ENCODE results near the gene PRKAG2. TPM values are rescaled to one million over a fixed set of nuclear protein-coding genes. Genes with fewer than 3 reads are reported as not detected.

The PRKAG2 gene
- polyA plus RNA-seq, 1 of the 3 experiments (the other 2 are of a cell fraction): 51.6 TPM

- TF ChIP-seq REST (IDR thresholded peaks at IDR 0.05; ENCODE audit: low read depth, low read length) (no peak), SMC3 (IDR thresholded peaks at IDR 0.05; ENCODE audit: low read depth, low read length) (no peak), RFX5 (IDR thresholded peaks at IDR 0.05; ENCODE audit: low read length) (no peak), RCOR1 (IDR thresholded peaks at IDR 0.05; ENCODE audit: low read length) (no peak), USF2 (IDR thresholded peaks at IDR 0.05; ENCODE audit: borderline replicate concordance, low read depth, low read length) (no peak), JUND (IDR thresholded peaks at IDR 0.05) (no peak), PBX3 (IDR thresholded peaks at IDR 0.05) (no peak)
These were observed 124.9 kb downstream of the PRKAG2 start (continued) for GRCh38 chr7:151752037-151752436.

- no peaks in the 10 kb centered on the region for H3F3A ChIP-seq (replicated peaks; ENCODE audit: insufficient read depth)
- H3K9me2 ChIP-seq: no peaks in the 10 kb centered on the region
- no peak for TF ChIP-seq CTCF (IDR thresholded peaks at IDR 0.05)
- no peak for TF ChIP-seq TAF1 (IDR thresholded peaks at IDR 0.05; ENCODE audit: borderline replicate concordance, low read depth, low read length)
- no peak for TF ChIP-seq SMC3 (IDR thresholded peaks at IDR 0.05; ENCODE audit: low read depth, low read length)
- TF ChIP-seq MAX (IDR thresholded peaks at IDR 0.05; ENCODE audit: low read depth): no peak
- TF ChIP-seq JUND (IDR thresholded peaks at IDR 0.05): no peak
- TF ChIP-seq YY1 (IDR thresholded peaks at IDR 0.05; ENCODE audit: low read depth): no peak
- no peak for TF ChIP-seq MEF2A (IDR thresholded peaks at IDR 0.05; ENCODE audit: borderline replicate concordance, low read depth)
- no peak for TF ChIP-seq TEAD4 (IDR thresholded peaks at IDR 0.05; ENCODE audit: borderline replicate concordance, insufficient read depth)
- TF ChIP-seq FOXM1 (IDR thresholded peaks at IDR 0.05; ENCODE audit: low read depth): no peak
- TF ChIP-seq RFX5 (IDR thresholded peaks at IDR 0.05; ENCODE audit: low read length): no peak
- no peak for TF ChIP-seq USF2 (IDR thresholded peaks at IDR 0.05; ENCODE audit: borderline replicate concordance, low read depth, low read length)
- no peak for TF ChIP-seq GABPA (IDR thresholded peaks at IDR 0.05; ENCODE audit: low read depth)
- no peak for TF ChIP-seq MXI1 (IDR thresholded peaks at IDR 0.05; ENCODE audit: low read depth, low read length)
- no peak for TF ChIP-seq RXRA (IDR thresholded peaks at IDR 0.05; ENCODE audit: borderline replicate concordance, low read depth)
- TF ChIP-seq EP300 (IDR thresholded peaks at IDR 0.05; ENCODE audit: borderline replicate concordance in 1 of 2, low read depth in 1 of 2, low read length in 1 of 2): no peak
- no peak for TF ChIP-seq RAD21 (IDR thresholded peaks at IDR 0.05; ENCODE audit: low read length)
- no peak for TF ChIP-seq CHD2 (IDR thresholded peaks at IDR 0.05; ENCODE audit: low read length, partially characterized antibody)
- no peak overlapping the region for H3K4me2 ChIP-seq
- H3K4me3 ChIP-seq (ENCODE audit: low read depth in 2 of 2, low read length in 1 of 2): no peak overlapping the region
- POLR2A ChIA-PET: no interaction called here
- H4K20me1 ChIP-seq (ENCODE audit: insufficient read depth): no peaks in the 10 kb centered on the region
- no peak overlapping the region for H3K9ac ChIP-seq
- H2AFZ ChIP-seq (ENCODE audit: low read depth): no peak overlapping the region
- no peaks in the 10 kb centered on the region for H3K79me2 ChIP-seq (ENCODE audit: insufficient read depth)
- no peaks in the 10 kb centered on the region; a peak in 1 of 4 replicates for H3K4me1 ChIP-seq (ENCODE audit: control insufficient read depth in 1 of 2, insufficient read depth in 2 of 2, low read depth in 1 of 2, low read length in 1 of 2)
- CTCF ChIA-PET: interaction anchor here (4.4 kb wide), 1 partner anchor 10 kb away, joined by 38 read pairs; no protein-coding TSS in a partner anchor
- H3K27ac ChIP-seq (ENCODE audit: low read depth in 2 of 2, low read length in 1 of 2): no peak overlapping the region
- no peak for DNase-seq
- no peaks in the 10 kb centered on the region for H3K27me3 ChIP-seq (ENCODE audit: insufficient read depth)
- 96% methylated on average over 15 of the region's 15 CpGs for WGBS (ENCODE audit: low lambda C conversion rate)
- H3K9me3 ChIP-seq: no peaks in the 10 kb centered on the region
- no peaks in the 10 kb centered on the region for H3K36me3 ChIP-seq (replicated peaks in 1 of 2; ENCODE audit: control insufficient read depth in 1 of 2, insufficient read depth in 2 of 2, low read length in 1 of 2)
These were observed 128.2 kb downstream of the PRKAG2 start for GRCh38 chr7:151748733-151749132.
